Measurements from ENCODE around the gene ZNF691. TPM values are rescaled to one million over a fixed set of nuclear protein-coding genes. Genes with fewer than 3 reads are reported as not detected.
"Not testable (repeated sequence)": the region's sequence is repeated elsewhere in the genome, so short reads cannot be mapped to it uniquely, and the experiment has no call there.

Gene ZNF691
- total RNA-seq, 3 donors from 2014 or later (not counting 1 experiment from before 2014, with no cell fraction given): 2.8 to 5.7 (median 5.2) TPM

GRCh38 chr1:42851960-42852607 lies 5.7 kb downstream of the ZNF691 start:
- no peak for DNase-seq

DNA sequence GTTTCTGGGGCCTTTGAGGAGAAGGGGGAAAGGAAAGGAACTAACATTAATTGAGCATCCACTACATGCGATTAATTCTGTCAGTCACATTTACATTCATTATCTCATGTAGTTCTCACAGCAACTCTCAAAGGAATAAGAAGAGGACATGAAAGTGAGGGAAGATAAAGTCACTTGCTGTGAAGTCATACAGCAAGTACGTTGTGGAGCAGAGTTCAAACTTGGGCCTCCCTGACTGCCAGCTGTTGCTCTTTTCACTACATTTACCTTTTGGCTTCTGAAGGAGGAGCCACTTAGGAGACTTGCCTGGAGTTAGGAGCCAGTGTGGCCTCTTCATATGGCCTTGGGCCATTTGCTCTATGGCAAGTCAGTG lies 6.2 kb downstream of the ZNF691 start:
- Histone ChIP-seq H3K4me1 (ENCODE audit: control insufficient read depth, insufficient read depth, low read length) (no peaks in the 10 kb centered on the region), H3K4me3 (ENCODE audit: low read length) (no peak overlapping the region), H3K27me3 (ENCODE audit: control insufficient read depth, insufficient read depth, low read length) (no peaks in the 10 kb centered on the region), H3K36me3 (ENCODE audit: control insufficient read depth, insufficient read depth, low read length) (peaks cover 16% of the 10 kb centered on the region), H3K27ac (ENCODE audit: low read length) (peak overlapping the region; percentile 31), H3K9me3 (ENCODE audit: control insufficient read depth, insufficient read depth, low read length) (no peaks in the 10 kb centered on the region)
- Mint-ChIP-seq H3K36me3 (no peaks in the 10 kb centered on the region), H3K4me1 (peaks cover 8 to 16% of the 10 kb centered on the region in 2 donors), H3K9me3 (no peaks in the 10 kb centered on the region), H3K27ac (peak overlapping the region in 1 of 2 donors; percentile 23), H3K27me3 (ENCODE audit: low read depth in 2 of 2) (no peaks in the 10 kb centered on the region), H3K4me3 (no peak overlapping the region)
- WGBS (ENCODE audit: insufficient coverage): 0% methylated on average over 1 of the region's 2 CpGs
- TF ChIP-seq, protein P1, sequence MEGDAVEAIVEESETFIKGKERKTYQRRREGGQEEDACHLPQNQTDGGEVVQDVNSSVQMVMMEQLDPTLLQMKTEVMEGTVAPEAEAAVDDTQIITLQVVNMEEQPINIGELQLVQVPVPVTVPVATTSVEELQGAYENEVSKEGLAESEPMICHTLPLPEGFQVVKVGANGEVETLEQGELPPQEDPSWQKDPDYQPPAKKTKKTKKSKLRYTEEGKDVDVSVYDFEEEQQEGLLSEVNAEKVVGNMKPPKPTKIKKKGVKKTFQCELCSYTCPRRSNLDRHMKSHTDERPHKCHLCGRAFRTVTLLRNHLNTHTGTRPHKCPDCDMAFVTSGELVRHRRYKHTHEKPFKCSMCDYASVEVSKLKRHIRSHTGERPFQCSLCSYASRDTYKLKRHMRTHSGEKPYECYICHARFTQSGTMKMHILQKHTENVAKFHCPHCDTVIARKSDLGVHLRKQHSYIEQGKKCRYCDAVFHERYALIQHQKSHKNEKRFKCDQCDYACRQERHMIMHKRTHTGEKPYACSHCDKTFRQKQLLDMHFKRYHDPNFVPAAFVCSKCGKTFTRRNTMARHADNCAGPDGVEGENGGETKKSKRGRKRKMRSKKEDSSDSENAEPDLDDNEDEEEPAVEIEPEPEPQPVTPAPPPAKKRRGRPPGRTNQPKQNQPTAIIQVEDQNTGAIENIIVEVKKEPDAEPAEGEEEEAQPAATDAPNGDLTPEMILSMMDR (IDR thresholded peaks at IDR 0.05): no peak
- intact Hi-C loops (cut with micrococcal nuclease): no loop called here
- ATAC-seq (no peak), DNase-seq (no peak)

More at GRCh38 chr1:42851960-42852607, 5.7 kb downstream of the ZNF691 start:
- Mint-ChIP-seq H3K9me3 (no peaks in the 10 kb centered on the region), H3K36me3 (no peaks in the 10 kb centered on the region), H3K27me3 (ENCODE audit: low read depth in 2 of 2) (no peaks in the 10 kb centered on the region), H3K4me1 (peaks cover 13 to 21% of the 10 kb centered on the region in 2 donors), H3K27ac (peak overlapping the region in 1 of 2 donors; percentile 23), H3K4me3 (no peak overlapping the region)
- ATAC-seq: no peak
- H3K27me3 ChIP-seq (ENCODE audit: control insufficient read depth, insufficient read depth, low read length): no peaks in the 10 kb centered on the region
- 82% methylated on average over 2 of the region's 2 CpGs for WGBS (ENCODE audit: insufficient coverage)
- intact Hi-C loops (cut with micrococcal nuclease): no loop called here
- TF ChIP-seq, protein P1 (IDR thresholded peaks at IDR 0.05): no peak
- no peak overlapping the region for H3K4me3 ChIP-seq (ENCODE audit: low read length)
- H3K36me3 ChIP-seq (ENCODE audit: control insufficient read depth, insufficient read depth, low read length): peaks cover 16% of the 10 kb centered on the region
- H3K4me1 ChIP-seq (ENCODE audit: control insufficient read depth, insufficient read depth, low read length): peaks cover 3% of the 10 kb centered on the region
- H3K27ac ChIP-seq (ENCODE audit: low read length): peak overlapping the region; percentile 31
- no peaks in the 10 kb centered on the region for H3K9me3 ChIP-seq (ENCODE audit: control insufficient read depth, insufficient read depth, low read length)

- no peak overlapping the region for H3K27ac Mint-ChIP-seq
- TF ChIP-seq, protein P1 (IDR thresholded peaks at IDR 0.05): no peak
- Histone ChIP-seq H3K27ac (ENCODE audit: low read length) (no peak overlapping the region), H3K4me1 (ENCODE audit: control insufficient read depth, insufficient read depth, low read length) (no peaks in the 10 kb centered on the region), H3K4me3 (ENCODE audit: low read length) (no peak overlapping the region), H3K9me3 (ENCODE audit: control insufficient read depth, insufficient read depth, low read length) (no peaks in the 10 kb centered on the region), H3K36me3 (ENCODE audit: control insufficient read depth, insufficient read depth, low read length) (peaks cover 16% of the 10 kb centered on the region), H3K27me3 (ENCODE audit: control insufficient read depth, insufficient read depth, low read length) (no peaks in the 10 kb centered on the region)
- WGBS (ENCODE audit: insufficient coverage): 96% methylated on average over 5 of the region's 6 CpGs
- H3K36me3 Mint-ChIP-seq: no peaks in the 10 kb centered on the region
- intact Hi-C loops (cut with micrococcal nuclease): no loop called here
- DNase-seq: no peak
- no peaks in the 10 kb centered on the region for H3K27me3 Mint-ChIP-seq (ENCODE audit: low read depth in 2 of 2)
- no peak overlapping the region for H3K4me3 Mint-ChIP-seq
- H3K9me3 Mint-ChIP-seq: no peaks in the 10 kb centered on the region
- no peak for ATAC-seq
- peaks cover 4 to 8% of the 10 kb centered on the region in 2 donors for H3K4me1 Mint-ChIP-seq
Observed at GRCh38 chr1:42853116-42853884, 6.9 kb downstream of the ZNF691 start.

DNA sequence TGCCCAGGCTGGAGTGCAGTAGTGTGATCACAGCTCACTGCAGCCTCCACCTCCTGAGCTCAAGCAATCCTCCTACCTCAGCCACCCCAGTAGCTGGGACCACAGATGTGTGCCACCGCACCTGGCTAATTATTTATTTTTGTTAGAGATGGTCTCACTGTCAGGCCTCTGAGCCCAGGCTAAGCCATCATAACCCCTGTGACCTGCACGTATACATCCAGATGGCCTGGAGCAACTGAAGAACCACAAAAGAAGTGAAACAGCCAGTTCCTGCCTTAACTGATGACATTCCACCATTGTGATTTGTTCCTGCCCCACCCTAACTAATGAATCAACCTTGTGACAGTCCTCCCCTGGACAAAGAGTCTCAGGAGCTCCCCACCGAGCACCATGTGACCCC lies 10.1 kb downstream of the ZNF691 start:
- H3K9me3 Mint-ChIP-seq: not testable (repeated sequence)

DNA sequence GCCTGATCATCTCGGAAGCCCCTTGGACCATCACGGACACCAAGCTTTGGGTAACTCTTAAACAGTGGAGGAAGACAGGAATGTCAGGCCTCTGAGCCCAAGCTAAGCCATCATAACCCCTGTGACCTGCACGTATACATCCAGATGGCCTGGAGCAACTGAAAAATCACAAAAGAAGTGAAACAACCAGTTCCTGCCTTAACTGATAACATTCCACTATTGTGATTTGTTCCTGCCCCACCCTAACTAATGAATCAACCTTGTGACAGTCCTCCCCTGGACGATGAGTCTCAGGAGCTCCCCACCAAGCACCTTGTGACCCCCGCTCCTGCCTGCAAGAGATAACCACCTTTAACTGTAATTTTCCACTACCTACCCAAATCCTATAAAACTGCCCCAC lies 13.0 kb downstream of the ZNF691 start:
- H3K4me1 ChIP-seq (ENCODE audit: control insufficient read depth, insufficient read depth, low read length); H3K27ac Mint-ChIP-seq; DNase-seq; H3K27ac ChIP-seq (ENCODE audit: low read length); ATAC-seq; H3K9me3 Mint-ChIP-seq; H3K27me3 ChIP-seq (ENCODE audit: control insufficient read depth, insufficient read depth, low read length); intact Hi-C loops (cut with micrococcal nuclease); H3K4me3 ChIP-seq (ENCODE audit: low read length); H3K4me3 Mint-ChIP-seq; H3K36me3 ChIP-seq (ENCODE audit: control insufficient read depth, insufficient read depth, low read length); H3K4me1 Mint-ChIP-seq; H3K9me3 ChIP-seq (ENCODE audit: control insufficient read depth, insufficient read depth, low read length): not testable (repeated sequence)
- WGBS (ENCODE audit: insufficient coverage): 93% methylated on average over 5 of the region's 5 CpGs
- Mint-ChIP-seq H3K36me3 (peaks cover 12% of the 10 kb centered on the region), H3K27me3 (ENCODE audit: low read depth in 2 of 2) (peaks cover 21 to 24% of the 10 kb centered on the region in 2 donors)

More for the DNA sequence above, 10.1 kb downstream of the ZNF691 start:
- WGBS (ENCODE audit: insufficient coverage): 93% methylated on average over 3 of the region's 3 CpGs
- H3K9me3 ChIP-seq (ENCODE audit: control insufficient read depth, insufficient read depth, low read length); H3K4me1 Mint-ChIP-seq; H3K27ac Mint-ChIP-seq; H3K4me3 Mint-ChIP-seq; ATAC-seq; DNase-seq; intact Hi-C loops (cut with micrococcal nuclease); H3K27ac ChIP-seq (ENCODE audit: low read length); H3K4me1 ChIP-seq (ENCODE audit: control insufficient read depth, insufficient read depth, low read length); H3K27me3 ChIP-seq (ENCODE audit: control insufficient read depth, insufficient read depth, low read length); H3K4me3 ChIP-seq (ENCODE audit: low read length); H3K36me3 ChIP-seq (ENCODE audit: control insufficient read depth, insufficient read depth, low read length): not testable (repeated sequence)
- Mint-ChIP-seq H3K36me3 (peaks cover 12% of the 10 kb centered on the region), H3K27me3 (ENCODE audit: low read depth in 2 of 2) (peaks cover 16 to 21% of the 10 kb centered on the region in 2 donors)
